ENCODE measurements around the gene C14orf132.
A peak's percentile ranks its signal among the peaks of the same experiment; 100 is the strongest.

The C14orf132 gene

GRCh38 chr14:96084796-96085195, 45.6 kb downstream of the C14orf132 start:
- Histone ChIP-seq H3K27me3 (replicated peaks) (no peaks in the 10 kb centered on the region), H3K36me3 (replicated peaks) (no peaks in the 10 kb centered on the region), H3K4me3 (ENCODE audit: low read depth, low read length) (no peak overlapping the region), H3K27ac (no peak overlapping the region)
- no peak for DNase-seq
- in situ Hi-C loops (cut with HindIII; ENCODE audit: low pct_ligation_motif_present, low sequenced_read_pairs), result no loop called here
- TF ChIP-seq, protein P1, sequence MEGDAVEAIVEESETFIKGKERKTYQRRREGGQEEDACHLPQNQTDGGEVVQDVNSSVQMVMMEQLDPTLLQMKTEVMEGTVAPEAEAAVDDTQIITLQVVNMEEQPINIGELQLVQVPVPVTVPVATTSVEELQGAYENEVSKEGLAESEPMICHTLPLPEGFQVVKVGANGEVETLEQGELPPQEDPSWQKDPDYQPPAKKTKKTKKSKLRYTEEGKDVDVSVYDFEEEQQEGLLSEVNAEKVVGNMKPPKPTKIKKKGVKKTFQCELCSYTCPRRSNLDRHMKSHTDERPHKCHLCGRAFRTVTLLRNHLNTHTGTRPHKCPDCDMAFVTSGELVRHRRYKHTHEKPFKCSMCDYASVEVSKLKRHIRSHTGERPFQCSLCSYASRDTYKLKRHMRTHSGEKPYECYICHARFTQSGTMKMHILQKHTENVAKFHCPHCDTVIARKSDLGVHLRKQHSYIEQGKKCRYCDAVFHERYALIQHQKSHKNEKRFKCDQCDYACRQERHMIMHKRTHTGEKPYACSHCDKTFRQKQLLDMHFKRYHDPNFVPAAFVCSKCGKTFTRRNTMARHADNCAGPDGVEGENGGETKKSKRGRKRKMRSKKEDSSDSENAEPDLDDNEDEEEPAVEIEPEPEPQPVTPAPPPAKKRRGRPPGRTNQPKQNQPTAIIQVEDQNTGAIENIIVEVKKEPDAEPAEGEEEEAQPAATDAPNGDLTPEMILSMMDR (IDR thresholded peaks at IDR 0.05; ENCODE audit: low read depth, low read length, missing control alignments), result no peak

DNA sequence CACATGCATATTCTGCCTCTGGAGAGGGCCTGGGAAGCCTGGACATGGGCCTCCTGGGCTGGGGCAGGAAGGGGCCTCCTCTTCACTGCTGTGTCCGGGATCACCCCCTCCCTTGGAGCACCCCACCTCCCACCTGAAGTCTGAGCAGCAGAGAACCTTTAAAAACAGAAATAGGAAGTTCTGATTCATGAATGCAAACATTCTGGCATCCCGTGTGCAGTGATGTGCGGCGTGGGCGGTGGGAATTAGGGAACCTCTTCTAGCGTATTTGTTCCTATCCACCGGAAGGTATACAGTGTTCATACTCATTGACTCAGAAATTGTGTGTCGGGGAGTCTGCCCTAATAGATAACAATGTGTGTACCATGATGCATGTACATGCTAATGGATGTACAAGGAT, 46.2 kb downstream of the C14orf132 start:
- TF ChIP-seq, protein P1 (IDR thresholded peaks at IDR 0.05; ENCODE audit: low read depth, low read length, missing control alignments), result no peak
- in situ Hi-C loops (cut with HindIII; ENCODE audit: low pct_ligation_motif_present, low sequenced_read_pairs), result no loop called here
- no peak overlapping the region for H3K4me3 ChIP-seq (ENCODE audit: low read depth, low read length)
- no peaks in the 10 kb centered on the region for H3K36me3 ChIP-seq (replicated peaks)
- peak overlapping the region; percentile 53 for H3K27ac ChIP-seq
- peak; percentile 25 for DNase-seq
- no peaks in the 10 kb centered on the region for H3K27me3 ChIP-seq (replicated peaks)

- peak; percentile 77 for DNase-seq
- H3K27ac ChIP-seq, result peak overlapping the region; percentile 53
- TF ChIP-seq, protein P1 (IDR thresholded peaks at IDR 0.05; ENCODE audit: low read depth, low read length, missing control alignments), result no peak
- no peaks in the 10 kb centered on the region for H3K27me3 ChIP-seq (replicated peaks)
- H3K4me3 ChIP-seq (ENCODE audit: low read depth, low read length), result no peak overlapping the region
- no peaks in the 10 kb centered on the region for H3K36me3 ChIP-seq (replicated peaks)
- in situ Hi-C loops (cut with HindIII; ENCODE audit: low pct_ligation_motif_present, low sequenced_read_pairs), result no loop called here
Measured at GRCh38 chr14:96086032-96086431, 46.9 kb downstream of the C14orf132 start.

- no peak for DNase-seq
- TF ChIP-seq, protein P1 (IDR thresholded peaks at IDR 0.05; ENCODE audit: low read depth, low read length, missing control alignments), result peak; percentile 47
- no peak overlapping the region for H3K4me3 ChIP-seq (ENCODE audit: low read depth, low read length)
- H3K27me3 ChIP-seq (replicated peaks), result no peaks in the 10 kb centered on the region
- peak overlapping the region; percentile 32 for H3K27ac ChIP-seq
- no peaks in the 10 kb centered on the region for H3K36me3 ChIP-seq (replicated peaks)
- in situ Hi-C loops (cut with HindIII; ENCODE audit: low pct_ligation_motif_present, low sequenced_read_pairs), result no loop called here
Measured at GRCh38 chr14:96086574-96087077, 47.5 kb downstream of the C14orf132 start.

GRCh38 chr14:96088074-96088473, 48.9 kb downstream of the C14orf132 start:
- no peak overlapping the region for H3K27ac ChIP-seq
- H3K27me3 ChIP-seq (replicated peaks), result no peaks in the 10 kb centered on the region
- no peaks in the 10 kb centered on the region for H3K36me3 ChIP-seq (replicated peaks)
- no peak overlapping the region for H3K4me3 ChIP-seq (ENCODE audit: low read depth, low read length)
- TF ChIP-seq, protein P1 (IDR thresholded peaks at IDR 0.05; ENCODE audit: low read depth, low read length, missing control alignments), result no peak
- DNase-seq, result no peak
- in situ Hi-C loops (cut with HindIII; ENCODE audit: low pct_ligation_motif_present, low sequenced_read_pairs), result no loop called here

DNA sequence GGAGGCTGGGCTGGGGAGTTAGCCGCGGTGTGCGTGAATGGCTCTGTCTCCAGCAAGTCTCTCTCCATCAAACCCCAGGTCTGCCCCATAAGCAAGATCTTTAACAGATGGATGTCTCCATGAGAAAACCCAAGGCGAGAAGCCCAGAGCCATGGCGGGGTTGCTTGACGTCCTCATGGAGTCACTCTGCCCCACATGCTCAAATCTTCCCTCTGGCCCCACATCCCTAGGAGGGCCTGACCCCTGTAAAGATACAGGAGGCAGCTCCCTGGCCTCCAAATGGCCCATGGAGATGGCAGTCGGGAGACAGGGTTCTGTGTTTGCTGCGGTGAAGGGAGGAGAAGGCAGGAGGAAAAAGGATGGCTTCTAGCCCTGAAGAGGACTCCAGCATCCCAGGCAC, 49.3 kb downstream of the C14orf132 start:
- in situ Hi-C loops (cut with HindIII; ENCODE audit: low pct_ligation_motif_present, low sequenced_read_pairs), result no loop called here
- Histone ChIP-seq H3K27ac (no peak overlapping the region), H3K4me3 (ENCODE audit: low read depth, low read length) (no peak overlapping the region), H3K36me3 (replicated peaks) (no peaks in the 10 kb centered on the region), H3K27me3 (replicated peaks) (no peaks in the 10 kb centered on the region)
- TF ChIP-seq, protein P1 (IDR thresholded peaks at IDR 0.05; ENCODE audit: low read depth, low read length, missing control alignments), result no peak
- no peak for DNase-seq
